8988T (cell line): ENCODE data around the gene SERINC5.
"Not testable (repeated sequence)": the region's sequence is repeated elsewhere in the genome, so short reads cannot be mapped to it uniquely, and the experiment has no call there.

Source experiments
- DNase-seq: peaks from one replicate; pipeline ENCODE4 v3.0.0; 2011

Gene SERINC5

DNA sequence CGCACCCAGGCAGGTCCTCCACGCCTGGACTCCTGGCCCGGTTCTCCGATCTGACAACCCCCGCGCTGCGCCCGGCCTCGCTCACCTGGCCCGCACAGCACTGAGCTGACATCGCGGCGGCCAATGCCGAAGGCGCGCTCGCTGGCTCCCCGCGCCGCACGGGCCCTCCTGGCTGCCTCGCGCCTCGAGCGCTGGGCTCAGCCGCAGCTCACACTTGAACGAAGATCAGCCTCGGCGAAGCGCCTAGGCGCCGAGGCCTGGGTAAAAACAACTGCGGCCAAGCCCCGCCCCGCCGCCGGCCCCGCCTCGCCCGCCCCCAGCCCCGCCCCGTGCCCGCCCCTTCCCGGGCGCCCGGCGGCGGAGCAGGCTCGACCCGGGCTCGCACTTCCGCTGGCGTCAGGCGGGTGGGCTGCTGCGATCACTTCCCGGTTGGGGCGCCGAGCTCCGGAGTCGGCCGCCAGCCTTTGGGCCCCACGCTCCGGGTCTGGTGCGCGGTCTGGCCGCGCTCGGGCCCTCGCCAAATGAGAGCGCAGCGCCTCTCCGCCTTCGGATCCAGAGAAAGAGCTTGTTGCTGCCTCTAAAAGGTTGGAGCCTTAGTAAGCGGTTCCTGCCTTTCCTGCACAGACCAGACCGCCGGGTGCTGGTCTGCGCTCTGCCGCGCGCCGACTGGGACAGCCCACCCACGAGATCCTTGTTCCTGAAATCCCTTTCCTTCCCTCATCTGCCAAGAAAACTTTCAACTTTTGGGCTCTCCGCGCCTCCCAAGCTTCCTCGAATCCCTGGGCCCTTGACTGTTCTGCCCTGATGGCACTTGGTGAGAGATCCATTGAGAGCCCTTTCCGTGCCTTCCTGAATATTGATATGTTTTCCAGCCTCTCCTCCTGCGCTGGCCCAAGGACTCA is at the start of gene SERINC5:
SERINC5 (minus strand) TSS at position 238 of the 902 bp plus-strand sequence; CDS start at position 112, 126 bp downstream.
- peak; percentile 79 for DNase-seq

DNA sequence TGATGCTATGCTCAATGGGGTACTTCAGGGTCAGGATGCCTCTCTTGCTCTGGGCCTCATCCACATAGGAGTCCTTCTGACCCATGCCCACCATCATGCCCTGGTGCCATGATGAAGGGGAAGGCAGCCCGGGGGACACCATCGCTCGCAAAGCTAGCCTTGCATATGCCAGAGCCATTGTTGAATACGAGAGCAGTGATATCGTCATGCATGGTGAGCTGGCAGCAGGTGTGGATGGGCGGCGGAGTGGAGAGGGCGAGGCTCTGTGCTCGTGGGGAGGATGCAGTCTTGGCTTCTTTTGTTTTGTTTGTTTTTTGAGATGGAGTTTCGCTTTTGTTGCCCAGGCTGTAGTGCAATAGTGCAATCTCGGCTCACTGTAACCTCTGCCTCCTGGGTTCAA is 46.8 kb upstream of the SERINC5 start:
- no peak for DNase-seq

DNA sequence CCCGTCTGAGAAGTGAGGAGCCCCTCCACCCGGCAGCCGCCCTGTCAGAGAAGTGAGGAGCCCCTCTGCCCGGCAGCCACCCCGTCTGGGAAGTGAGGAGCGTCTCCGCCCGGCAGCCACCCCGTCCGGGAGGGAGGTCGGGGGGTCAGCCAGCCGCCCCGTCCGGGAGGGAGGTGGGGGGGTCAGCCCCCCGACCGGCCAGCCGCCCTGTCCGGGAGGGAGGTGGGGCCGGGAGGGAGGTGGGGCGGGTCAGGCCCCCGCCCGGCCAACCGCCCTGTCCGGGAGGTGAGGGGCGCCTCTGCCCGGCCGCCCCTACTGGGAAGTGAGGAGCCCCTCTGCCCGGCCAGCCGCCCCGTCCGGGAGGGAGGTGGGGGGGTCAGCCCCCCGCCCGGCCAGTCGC is 45.5 kb upstream of the SERINC5 start:
- not testable (repeated sequence) for DNase-seq

DNA sequence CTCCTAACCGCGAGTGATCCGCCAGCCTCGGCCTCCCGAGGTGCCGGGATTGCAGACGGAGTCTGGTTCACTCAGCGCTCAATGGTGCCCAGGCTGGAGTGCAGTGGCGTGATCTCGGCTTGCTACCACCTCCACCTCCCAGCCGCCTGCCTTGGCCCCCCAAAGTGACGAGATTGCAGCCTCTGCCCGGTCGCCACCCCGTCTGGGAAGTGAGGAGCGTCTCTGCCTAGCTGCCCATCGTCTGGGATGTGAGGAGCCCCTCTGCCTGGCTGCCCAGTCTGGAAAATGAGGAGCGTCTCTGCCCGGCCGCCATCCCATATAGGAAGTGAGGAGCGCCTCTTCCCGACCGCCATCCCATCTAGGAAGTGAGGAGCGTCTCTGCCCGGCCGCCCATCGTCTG is 44.9 kb upstream of the SERINC5 start:
- DNase-seq = not testable (repeated sequence)

DNA sequence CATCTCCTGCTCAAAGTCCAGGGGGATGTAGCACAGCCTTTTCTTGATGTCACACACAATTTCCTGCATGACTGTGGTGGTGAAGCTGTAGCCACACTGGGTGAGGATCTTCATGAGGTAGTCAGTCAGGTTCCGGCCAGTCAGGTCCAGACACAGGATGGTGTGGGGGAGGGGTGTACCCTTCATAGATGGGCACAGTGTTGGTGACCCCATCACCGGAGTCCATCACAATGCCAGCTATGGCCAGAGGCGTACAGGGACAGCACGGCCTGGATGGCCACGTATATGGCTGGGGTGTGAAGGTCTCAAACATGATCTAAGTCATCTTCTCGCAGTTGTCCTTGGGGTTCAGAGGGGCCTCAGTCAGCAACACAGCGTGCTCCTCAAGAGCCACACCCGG is 44.3 kb upstream of the SERINC5 start:
- no peak for DNase-seq

DNA sequence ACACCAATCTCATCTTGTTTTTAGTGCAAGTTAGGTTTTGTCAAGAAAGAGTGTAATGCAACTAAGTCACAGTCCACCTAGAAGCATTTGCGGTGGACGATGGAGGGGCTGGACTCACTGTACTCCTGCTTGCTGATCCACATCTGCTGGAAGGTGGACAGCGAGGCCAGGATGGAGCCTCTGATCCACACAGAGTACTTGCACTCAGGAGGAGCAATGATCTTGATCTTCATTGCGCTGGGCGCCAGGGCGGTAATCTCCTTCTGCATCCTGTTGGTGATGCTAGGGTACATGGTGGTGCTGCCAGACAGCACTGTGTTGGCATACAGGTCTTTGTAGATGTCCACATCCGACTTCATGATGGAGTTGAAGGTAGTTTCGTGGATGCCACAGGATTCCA is 43.8 kb upstream of the SERINC5 start:
- no peak for DNase-seq

DNA sequence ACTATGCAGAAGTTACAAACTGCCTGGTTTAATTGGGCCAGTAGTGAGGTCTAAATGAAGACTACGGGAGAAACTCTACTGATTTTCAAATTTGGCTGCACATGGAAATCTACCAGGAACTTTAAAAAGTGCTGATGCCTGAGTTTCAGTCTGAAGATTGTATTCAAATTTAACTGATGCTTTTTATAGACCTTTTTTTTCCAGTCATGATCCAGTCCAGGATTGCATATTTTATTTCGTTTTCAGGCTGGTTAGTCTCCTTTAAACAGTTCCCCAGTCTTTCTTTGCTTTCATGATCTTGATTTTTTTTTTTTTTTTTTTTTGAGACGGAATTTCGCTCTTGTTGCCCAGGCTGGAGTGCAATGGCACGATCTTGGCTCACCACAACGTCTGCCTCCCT is 40.3 kb upstream of the SERINC5 start:
- DNase-seq = no peak

DNA sequence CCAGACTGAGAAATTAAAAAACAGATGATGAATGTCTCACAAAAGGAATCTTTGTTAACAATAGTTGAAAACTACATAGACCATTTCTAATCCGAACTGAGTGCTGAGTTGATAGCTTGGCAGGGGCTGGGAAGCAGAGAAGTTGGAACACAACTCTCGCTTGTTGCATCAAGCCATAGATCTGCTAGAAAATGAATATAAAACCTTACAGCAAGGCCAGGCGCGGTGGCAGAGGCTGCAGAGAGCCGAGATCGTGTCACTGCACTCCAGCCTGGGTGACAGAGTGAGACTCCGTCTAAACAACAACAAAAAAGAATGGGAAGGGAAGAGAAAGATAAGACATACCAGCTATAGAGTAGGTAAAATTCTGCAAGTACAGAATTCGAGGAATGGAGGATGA is 35.9 kb upstream of the SERINC5 start:
- DNase-seq = no peak

DNA sequence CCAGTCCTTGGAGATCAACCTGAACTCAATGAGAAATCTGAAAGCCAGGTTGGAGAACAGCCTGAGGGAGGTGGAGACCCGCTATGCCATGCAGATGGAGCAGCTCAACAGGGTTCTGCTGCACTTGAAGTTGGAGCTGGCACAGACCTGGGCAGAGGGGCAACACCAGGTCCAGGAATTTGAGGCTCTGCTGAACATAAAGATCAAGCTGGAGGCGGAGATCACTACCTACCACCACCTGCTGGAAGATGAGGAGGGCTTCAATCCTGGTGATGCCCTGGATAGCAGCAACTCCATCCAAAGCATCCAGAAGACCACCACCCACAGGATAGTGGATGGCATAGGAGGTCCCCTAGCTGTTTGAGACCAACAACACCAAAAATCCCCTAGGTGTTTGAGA is 33.5 kb upstream of the SERINC5 start:
- no peak for DNase-seq

DNA sequence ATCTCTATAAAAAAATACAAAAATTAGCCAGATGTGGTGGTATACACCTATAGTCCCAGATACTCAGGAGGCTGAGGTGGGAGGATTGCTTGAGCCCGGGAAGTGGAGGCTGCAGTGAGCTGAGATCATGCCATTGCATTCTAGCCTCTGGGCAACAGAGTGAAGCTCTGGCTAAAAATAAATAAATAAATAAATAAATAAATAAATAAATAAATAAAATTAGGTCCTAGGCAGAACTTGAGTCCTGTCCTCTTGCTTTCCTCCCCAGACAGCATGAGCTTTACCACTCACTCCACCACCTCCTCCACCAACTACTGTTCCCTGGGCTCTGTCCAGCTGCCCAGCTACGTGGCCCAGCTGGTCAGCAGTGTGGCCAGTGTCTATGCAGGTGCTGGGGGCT is 32.3 kb upstream of the SERINC5 start:
- DNase-seq = no peak

DNA sequence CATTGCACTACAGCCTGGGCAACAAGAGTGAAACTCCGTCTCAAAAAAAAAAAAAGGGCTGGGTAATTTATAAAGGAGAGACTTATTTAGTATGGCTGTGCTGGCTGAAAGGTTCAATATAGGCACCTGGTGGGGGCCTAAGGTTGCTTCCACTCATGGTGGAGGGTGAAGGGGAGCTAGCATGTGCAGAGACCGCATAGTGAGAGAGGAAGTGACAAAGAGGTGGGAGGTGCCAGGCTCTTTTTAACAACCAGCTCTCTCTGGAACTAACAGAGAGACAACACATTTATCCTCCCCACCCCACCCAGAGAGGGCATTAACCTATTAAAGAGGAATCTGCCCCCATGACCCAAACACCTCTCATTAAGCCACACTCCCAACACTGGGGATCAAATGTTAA is 28.9 kb upstream of the SERINC5 start:
- no peak for DNase-seq

DNA sequence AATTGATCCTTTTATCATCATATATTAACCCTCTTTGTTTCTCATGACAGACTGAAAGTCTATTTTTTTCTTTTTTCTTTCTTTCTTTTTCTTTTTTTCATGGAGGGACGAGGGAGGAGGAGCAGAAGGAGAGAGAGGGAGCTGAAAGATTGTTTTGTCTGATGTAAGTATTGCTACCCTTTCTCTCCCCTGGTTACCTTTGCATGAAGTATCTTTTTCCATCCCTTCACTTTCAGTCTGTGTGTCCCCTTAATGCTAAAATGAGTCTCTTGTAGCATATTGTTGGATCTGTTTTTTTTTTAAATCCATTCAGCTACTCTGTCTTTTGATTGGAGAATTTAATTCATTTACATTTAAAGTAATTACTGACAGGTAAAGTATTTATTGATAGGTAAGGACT is 27.5 kb upstream of the SERINC5 start:
- DNase-seq = no peak

DNA sequence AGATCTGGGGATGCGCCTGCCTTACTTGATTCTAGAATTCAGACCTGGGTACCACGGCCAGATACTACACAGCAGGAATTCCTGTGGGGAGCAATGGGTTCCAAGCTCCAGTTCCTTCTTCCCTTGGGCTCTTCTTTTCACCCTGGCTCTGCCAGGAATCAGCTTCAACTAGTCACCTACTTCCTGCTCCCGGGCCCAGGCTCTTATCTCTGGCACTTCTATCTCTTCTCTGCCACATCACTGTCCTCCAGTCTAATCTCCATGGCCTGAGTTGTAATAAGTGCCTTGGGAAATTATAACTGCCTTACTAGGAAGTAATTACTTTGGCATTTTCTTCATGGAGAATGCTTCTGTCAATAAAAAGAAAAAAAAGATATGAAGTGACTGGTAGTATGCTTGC is 26.2 kb upstream of the SERINC5 start:
- no peak for DNase-seq

DNA sequence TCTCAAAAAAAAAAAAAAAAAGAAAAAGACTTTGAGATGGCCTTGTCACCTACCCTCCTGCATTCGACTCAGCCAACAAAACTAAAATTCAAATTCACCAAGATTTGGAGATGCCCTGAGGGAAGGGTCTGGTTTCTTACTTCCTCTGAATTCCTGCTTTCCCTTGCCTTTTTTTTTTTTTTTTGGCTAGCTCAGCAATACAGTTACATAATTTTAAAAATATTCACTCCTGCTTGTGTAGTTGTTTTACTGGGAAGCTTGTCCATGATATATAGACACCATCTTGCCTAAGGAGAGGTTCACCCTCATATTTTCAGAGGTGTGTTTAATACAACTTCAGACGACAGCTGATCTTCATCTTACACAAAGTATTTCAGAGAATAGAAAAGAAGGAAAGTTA is 21.3 kb upstream of the SERINC5 start:
- no peak for DNase-seq

DNA sequence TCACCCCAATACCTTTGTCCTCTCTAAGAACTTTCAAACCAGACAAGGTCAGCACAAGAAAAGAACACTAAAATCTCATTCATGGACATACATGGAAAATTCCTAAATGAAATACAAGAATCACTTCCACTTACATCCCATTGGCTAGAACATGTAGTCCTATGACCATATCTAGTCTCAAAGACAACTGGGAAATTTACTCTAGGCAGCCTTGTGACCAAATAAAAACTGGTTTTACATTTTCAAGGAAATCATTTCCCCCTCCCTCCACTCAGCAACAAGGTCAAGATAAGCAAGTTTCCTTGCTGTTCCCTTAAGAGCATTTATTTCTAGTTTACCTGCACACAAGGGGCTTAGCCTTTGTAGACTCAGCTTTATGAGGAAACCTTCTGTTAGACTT is 20.3 kb upstream of the SERINC5 start:
- DNase-seq = no peak

DNA sequence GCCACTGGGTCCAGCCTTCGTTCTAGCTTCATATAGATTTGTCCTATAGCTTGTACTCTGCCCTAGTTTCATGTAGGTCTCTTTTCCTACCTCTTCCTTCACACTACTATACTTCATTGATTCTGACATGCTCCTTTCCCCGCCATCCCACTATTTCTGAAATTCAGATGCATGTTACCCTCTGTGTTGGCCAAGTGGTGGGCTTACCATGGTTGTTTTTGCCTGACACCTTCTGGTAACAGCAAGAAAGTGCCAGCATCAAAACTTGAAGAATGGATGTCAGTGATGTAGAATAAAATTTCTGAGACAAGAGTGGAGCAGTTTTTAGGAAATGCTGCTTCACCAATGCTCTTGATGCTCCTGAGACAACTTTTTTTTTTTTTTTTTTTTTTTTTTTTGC is 19.5 kb upstream of the SERINC5 start:
- DNase-seq = no peak

DNA sequence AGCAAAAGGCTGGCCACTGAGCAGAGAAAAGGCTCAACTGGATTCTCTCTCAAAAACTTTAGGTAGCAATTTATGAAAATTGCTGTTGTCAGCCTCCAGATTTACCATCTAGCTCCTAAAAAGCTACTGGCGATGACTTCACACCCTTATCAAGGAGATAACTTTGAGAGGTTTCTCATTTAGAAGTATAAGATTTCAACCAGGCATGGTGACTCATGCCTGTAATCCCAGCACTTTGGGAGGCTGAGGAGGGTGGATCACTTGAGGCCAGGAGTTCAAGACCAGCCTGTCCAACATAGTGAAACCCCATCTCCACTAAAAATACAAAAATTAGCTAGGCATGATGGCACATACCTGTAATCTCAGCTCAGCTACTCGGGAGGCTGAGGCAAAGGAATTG is 14.7 kb upstream of the SERINC5 start:
- DNase-seq = not testable (repeated sequence)

DNA sequence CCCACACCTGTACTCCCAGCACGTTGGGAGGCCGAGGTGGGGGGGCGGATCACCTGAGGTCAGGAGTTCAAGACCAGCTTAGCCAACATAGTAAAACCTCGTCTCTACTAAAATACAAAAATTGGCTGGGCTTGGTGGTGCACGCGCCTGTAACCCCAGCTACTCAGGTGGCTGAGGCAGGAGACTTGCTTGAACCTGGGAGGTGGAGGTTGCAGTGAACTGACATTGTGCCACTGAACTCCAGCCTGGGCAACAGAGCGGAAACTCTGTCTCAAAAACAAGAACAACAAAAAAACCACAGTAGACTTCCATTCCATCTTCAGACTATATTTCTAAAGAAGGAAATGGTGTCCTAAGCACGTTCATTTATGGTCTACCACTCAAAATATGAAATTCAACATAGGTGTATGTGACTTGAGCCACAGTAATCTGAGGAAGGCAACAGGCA is 14.2 kb upstream of the SERINC5 start:
- DNase-seq = no peak

DNA sequence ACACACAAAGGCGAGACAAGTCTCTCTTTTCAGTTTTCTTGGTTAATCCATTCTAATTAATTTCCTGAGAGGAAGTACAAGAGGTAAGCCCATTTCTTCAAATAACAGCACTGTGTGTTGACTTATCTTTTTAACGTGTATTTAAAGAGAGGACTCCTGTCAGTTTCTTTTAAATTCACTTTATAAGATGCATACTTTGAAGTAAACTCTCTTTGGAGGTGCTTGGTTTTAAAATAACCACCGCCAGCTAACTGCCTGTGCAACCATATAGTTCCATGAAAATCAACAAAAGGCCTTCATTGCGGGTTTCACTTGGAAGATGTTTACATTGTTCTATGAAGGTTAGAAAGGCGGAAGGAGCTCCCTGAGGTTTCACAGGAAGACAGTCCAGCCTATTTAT is 13.1 kb upstream of the SERINC5 start:
- no peak for DNase-seq

DNA sequence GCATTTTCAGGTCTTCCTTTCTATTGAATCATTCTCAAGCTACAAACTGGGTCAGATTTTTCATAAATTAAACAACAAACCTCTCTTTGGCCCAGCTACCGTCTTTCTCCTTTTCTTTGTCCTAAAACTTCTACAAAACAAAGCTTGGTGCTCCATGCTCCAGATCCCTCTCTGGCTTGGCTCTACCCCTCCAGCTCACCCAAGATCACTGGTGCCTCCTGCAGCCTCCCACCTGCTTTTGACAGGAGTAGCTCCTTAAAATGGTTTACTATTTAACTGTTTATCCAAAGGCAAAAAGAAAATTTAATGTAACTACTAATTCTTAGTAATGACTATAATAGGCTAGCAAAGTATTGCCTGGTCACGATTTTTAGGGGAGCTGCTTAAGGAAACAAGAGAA is 10.7 kb upstream of the SERINC5 start:
- DNase-seq = no peak

DNA sequence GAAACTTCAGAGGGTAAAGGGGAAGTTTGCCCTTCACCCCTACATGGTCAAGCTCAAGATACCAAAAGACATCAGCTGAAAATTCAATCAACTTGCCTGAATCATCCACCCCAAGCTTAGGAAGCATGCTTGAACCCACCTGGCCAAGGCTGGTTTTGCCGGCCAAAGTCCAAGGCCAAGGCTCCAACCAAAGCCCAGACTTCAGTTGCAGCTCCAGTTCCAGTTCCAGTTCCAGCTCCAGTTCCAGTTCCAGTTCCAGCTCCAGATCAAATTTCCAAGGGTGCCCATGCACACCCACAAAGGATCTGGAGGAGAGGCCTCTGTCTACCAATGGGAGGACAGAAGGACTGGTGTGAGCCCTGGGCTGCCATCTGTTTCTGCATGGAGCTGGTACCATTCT is 4.6 kb upstream of the SERINC5 start:
- no peak for DNase-seq

DNA sequence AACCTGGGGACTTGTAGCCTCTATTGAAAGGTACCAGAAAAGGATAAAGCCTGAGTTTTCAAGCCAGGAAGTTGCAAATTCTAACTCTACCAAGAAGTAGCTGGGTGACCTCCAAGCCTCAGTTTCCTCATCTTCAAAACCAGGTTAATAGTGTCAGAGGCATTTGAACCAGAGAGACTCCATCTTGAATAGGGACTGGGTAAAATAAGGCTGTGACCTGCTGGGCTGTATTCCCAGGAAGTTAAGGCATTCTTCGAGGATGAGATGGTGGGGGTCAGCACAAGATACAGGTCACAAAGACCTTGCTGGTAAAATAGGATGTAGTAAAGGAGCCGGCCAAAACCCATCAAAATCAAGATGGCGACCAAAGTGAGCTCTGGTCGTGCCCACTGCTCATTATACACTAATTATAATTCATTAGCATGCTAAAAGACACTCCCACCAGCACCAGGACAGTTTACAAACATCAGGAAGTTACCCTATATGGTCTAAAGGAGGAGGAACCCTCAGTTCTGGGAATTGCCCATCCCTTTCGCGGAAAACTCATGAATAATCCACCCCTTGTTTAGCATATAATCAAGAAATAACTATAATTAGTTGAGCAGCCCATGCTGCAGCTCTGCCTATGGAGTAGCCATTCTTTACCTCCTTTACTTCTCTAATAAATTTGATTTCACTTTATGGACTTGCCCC is 3.8 kb upstream of the SERINC5 start:
- DNase-seq = no peak

DNA sequence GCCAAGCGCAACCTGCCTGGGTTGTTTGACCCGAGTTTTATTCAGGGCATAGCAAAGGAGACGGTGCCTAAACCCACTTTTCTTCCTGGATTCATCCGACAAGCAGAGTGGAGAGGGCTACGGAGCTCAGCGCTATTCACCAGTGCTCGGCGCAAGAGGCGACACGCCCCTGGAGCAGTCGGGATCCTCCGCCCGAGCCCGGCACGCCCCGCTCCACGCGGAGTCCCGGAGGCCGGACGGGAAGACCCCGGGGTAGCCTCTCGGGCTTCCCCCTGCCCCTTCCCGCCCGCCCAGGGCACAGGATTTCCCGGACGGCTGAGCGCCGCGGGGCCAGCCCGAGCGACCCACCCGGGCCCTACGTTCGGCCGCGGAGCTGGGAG is 427 bp downstream of the SERINC5 start:
- DNase-seq = peak; percentile 70

DNA sequence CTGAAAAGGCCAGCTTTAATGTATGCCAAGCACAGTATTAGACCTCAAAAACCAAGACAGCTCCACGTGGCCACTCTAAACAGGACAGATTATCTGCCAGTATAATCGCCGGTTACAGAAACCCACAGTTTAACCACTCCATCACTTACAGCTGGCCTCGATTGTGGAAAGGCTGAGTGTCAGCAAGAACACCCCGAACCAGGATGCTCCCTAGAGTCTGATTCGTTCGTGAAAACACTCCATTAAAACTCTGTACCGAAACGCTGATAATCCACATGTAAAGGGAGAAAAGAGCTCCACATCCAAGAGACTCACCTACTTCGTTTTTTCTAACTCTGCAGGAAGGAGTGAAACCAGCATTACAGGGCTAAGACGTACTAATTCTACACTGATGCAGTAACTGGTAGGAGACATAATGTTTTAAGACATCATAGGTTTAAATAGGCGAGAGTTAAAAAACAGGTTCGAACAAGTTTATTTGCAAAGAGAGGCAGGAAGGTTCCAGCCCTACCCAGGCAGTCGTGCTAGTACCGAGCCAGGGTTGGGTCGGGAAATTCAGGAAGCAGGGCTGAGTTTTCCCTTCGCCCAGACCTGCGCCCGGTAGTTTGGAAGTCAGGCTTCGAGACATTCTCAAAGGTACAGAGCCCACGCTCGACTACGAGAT is 949 bp downstream of the SERINC5 start:
- peak; percentile 32 for DNase-seq
